ENCODE results near the gene NAV2.
A peak's percentile ranks its signal among the peaks of the same experiment; 100 is the strongest.

NAV2 gene

DNA sequence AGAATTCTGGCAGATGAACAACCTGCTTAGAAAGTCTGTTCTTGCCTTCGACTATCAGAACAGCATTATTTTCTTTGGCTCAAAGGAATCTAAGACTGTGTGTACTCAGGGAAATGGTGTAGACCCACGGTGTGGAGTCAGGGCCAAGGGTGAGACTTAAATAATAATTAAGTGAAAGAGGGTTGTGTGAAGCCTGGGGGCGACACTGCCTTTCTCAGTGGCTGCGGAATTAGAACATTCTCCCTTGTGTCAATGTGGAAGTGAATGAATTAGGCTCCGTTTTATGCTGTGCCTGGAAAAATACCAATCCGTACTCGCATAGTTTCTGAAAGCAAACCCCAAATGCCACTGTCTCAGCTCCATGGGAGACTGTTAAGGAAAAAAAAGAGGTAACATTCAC, 50.7 kb downstream of the NAV2 start:
- Mint-ChIP-seq H3K9me3 (no peaks in the 10 kb centered on the region), H3K27ac (no peak overlapping the region), H3K4me3 (no peak overlapping the region), H3K27me3 (peaks cover 10% of the 10 kb centered on the region), H3K4me1 (no peaks in the 10 kb centered on the region), H3K36me3 (ENCODE audit: low read depth) (no peaks in the 10 kb centered on the region)
- DNase-seq (no peak), ATAC-seq (no peak)

DNA sequence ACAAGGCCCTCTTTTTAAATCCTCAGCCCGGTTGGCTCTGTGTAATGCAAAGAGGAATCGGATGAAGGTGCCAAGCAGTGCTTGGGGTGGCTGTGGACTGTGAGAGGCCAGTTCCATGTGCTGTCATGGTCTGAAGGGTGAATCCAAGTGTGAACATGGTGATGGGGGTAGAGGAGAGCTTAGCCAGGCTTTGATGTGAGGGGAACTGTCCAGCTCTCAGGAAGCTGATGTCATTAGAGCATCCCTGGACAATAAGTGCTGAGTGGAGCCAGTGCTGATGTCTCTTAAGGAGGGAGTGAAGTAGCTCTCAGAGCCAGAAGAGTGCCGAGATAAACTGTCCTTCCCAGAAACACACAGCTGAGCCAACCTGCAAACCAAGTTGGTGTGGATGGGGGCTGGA, 53.6 kb downstream of the NAV2 start:
- Mint-ChIP-seq H3K9me3 (no peaks in the 10 kb centered on the region), H3K27me3 (peaks cover 10% of the 10 kb centered on the region), H3K36me3 (ENCODE audit: low read depth) (no peaks in the 10 kb centered on the region), H3K27ac (no peak overlapping the region), H3K4me3 (no peak overlapping the region), H3K4me1 (no peaks in the 10 kb centered on the region)
- ATAC-seq (no peak), DNase-seq (no peak)

DNA sequence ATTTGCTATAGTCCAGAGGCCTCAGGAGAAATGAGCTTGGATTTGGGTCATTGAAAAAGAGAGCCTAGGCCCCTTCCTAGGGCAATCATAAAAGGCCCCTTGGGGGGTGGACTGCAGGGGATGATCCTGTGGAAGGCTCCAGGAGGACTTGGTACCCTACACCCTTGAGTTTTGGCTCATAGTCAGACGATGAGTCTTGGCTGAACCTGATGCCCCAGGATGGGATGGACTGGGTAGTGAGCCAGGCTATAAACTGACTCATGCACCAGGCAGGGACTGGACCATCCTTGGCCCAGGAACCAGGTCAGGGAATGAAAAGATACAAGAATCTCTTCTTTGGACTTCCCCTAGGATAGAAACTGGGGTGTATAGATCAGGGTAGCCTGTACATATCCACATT, 54.2 kb downstream of the NAV2 start:
- no peak for ATAC-seq
- Mint-ChIP-seq H3K27me3 (peaks cover 10% of the 10 kb centered on the region), H3K4me1 (no peaks in the 10 kb centered on the region)

DNA sequence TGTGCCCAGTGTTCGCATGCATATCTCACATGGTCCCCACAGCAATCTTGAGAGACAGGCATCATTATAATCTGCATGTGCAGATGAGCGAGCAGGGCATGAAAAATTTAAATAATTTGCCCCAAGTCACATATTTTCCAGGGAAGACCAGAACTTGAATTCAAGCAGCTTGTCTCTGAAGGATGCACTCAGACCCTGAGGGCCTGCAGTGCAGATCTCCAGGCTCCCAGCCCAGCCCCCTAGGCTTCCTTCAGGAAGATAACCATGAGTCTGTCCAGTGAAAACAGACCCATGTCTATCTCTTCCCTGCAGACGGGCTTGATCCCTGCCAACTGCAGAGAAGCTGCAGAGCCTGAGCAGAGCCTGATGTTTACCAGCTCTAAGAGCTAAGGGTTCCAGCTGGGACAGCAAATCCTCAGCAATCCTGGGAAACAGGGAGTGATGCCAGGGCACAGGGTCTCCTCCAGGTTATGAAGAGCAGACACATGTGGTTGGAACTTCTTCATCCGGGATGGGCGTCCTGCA, 55.1 kb downstream of the NAV2 start:
- no peak for DNase-seq
- H3K27me3 Mint-ChIP-seq: peaks cover 13% of the 10 kb centered on the region
- H3K36me3 Mint-ChIP-seq (ENCODE audit: low read depth): no peaks in the 10 kb centered on the region
- ATAC-seq: no peak
- H3K4me1 Mint-ChIP-seq: no peaks in the 10 kb centered on the region
- no peak overlapping the region for H3K4me3 Mint-ChIP-seq
- no peaks in the 10 kb centered on the region for H3K9me3 Mint-ChIP-seq
- H3K27ac Mint-ChIP-seq: no peak overlapping the region

More for the DNA sequence above, 54.2 kb downstream of the NAV2 start:
- no peak for DNase-seq
- Mint-ChIP-seq H3K36me3 (ENCODE audit: low read depth) (no peaks in the 10 kb centered on the region), H3K4me3 (no peak overlapping the region), H3K9me3 (no peaks in the 10 kb centered on the region), H3K27ac (no peak overlapping the region)

DNA sequence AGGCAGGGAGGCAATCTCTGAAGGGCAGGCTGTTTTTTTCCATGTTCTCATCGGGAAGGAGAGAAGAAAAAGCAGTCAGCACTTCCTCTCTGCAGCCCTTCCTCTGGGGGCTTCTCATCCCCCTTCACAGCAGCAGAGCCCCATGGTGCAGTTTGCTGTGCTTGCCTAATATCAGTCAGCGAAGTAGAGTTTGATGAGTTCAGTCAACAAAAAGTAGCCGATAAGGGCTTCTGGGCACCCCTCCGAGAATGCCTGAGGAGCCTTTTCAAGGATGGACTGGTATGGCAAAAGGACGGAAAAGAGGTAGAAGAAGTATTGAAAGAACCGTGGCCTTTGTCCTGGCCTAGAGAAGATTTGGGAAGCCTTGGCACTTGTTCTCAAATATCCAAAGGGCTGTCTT, 55.6 kb downstream of the NAV2 start:
- Mint-ChIP-seq H3K36me3 (ENCODE audit: low read depth) (no peaks in the 10 kb centered on the region), H3K4me3 (no peak overlapping the region), H3K27me3 (peaks cover 13% of the 10 kb centered on the region), H3K9me3 (no peaks in the 10 kb centered on the region), H3K4me1 (no peaks in the 10 kb centered on the region), H3K27ac (no peak overlapping the region)
- DNase-seq (no peak), ATAC-seq (no peak)

DNA sequence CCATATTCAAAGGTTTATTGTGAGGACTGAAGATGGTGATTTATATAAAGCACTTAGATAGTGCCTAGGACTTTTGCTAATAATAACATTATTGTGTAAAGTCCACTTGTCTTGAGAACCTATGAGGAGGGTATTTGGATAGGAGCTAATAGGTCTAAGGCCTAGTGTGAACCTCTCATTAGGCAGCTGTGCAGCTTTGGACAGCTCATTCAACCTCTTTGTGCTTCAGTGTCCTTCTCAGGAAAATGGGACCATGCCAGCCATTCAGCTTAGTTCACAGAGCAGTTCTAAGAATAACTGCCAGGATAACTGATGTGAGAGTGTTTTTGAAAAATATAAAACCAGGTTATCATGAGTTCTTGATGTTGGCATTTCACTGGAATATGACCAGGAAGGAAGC, 56.2 kb downstream of the NAV2 start:
- Mint-ChIP-seq H3K27me3 (peaks cover 13% of the 10 kb centered on the region), H3K4me3 (no peak overlapping the region)
- DNase-seq: no peak

DNA sequence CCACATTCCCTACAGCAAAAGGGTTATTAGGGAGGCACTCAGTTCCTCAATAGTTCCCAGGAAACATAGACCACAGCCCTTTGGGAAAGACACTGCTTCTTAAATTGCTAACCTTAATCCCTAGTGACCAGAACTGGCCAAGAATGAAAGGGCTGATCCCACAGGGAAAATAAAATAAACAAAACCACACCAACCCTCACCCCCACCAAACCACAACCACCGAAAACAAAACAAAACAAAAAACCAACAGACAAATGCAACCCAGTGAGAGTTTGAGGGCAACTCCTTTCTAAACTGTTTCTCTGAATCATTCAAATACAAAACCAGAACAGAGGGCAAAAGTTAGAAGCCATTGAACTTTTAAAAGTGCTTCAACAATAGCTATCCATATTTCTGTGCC, 57.2 kb downstream of the NAV2 start:
- Mint-ChIP-seq H3K27me3 (peaks cover 12% of the 10 kb centered on the region), H3K4me3 (no peak overlapping the region), H3K9me3 (no peaks in the 10 kb centered on the region), H3K4me1 (no peaks in the 10 kb centered on the region), H3K36me3 (ENCODE audit: low read depth) (no peaks in the 10 kb centered on the region), H3K27ac (no peak overlapping the region)
- no peak for DNase-seq
- ATAC-seq: no peak

More for the DNA sequence above, 56.2 kb downstream of the NAV2 start:
- Mint-ChIP-seq H3K27ac (no peak overlapping the region), H3K4me1 (no peaks in the 10 kb centered on the region), H3K9me3 (no peaks in the 10 kb centered on the region), H3K36me3 (ENCODE audit: low read depth) (no peaks in the 10 kb centered on the region)
- no peak for ATAC-seq

DNA sequence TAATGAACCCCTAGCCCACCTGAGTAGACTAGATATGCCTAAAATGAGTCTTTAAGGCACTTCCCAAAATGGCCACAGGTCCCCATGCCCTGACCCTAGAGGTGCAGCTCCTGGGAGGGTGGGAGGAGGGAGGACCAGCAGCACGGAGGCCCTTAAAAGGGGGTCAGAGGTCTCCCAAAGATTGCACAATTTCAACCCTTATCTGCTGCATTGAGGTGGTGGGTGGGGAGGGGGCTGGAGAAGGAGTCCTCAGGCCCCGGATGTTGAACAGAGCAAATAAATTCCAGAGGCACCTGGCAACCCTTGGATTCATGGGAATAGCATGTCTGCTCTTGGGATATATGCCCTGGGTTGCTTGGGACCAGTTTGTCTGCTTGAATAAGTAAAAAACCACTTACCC, 57.6 kb downstream of the NAV2 start:
- Mint-ChIP-seq H3K27me3 (peaks cover 14% of the 10 kb centered on the region), H3K27ac (no peak overlapping the region), H3K9me3 (no peaks in the 10 kb centered on the region), H3K4me3 (no peak overlapping the region), H3K4me1 (no peaks in the 10 kb centered on the region), H3K36me3 (ENCODE audit: low read depth) (no peaks in the 10 kb centered on the region)
- no peak for DNase-seq
- ATAC-seq: no peak

DNA sequence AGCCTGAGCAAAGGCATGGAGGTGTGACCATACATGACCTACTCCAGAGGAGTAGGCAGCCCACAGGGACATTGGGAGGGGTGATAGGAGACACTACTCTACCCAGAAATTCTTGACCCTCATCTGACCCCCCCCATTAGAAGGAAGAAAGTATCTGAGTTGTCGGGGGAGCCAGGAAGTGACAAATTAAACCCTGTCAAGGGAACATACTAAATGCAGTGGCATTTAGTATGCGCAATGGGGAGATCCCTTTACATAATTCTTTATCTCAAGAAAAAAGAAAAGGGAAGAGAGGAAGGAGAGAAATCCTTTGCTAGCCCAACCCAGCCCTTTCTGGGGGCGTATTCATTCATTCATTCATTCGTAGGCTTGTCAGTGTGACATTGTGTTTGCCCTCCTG, 58.8 kb downstream of the NAV2 start:
- DNase-seq: no peak
- H3K4me1 Mint-ChIP-seq: peaks cover 2% of the 10 kb centered on the region
- ATAC-seq: no peak
- peaks cover 23% of the 10 kb centered on the region for H3K27me3 Mint-ChIP-seq
- no peaks in the 10 kb centered on the region for H3K36me3 Mint-ChIP-seq (ENCODE audit: low read depth)
- no peak overlapping the region for H3K27ac Mint-ChIP-seq
- no peaks in the 10 kb centered on the region for H3K9me3 Mint-ChIP-seq
- H3K4me3 Mint-ChIP-seq: no peak overlapping the region

DNA sequence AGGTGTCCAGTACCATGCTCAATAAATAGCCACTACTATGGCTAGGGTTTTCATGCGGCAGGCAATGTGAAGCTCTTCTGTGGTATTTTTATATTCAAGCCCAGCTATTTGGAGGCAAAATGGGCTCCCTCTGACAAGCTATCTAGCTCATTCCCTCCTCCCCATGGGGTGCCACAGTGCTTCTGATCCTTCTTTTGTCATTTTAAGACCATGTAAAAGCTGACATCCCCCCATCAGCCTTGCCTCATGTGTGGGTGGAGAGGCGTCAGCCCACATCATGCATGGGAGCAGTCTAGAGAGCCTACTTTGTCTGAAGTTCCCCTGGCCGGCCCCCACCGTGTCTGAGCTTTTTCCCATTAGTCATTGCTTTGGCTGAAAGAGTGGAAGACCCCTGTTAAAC, 59.8 kb downstream of the NAV2 start:
- Mint-ChIP-seq H3K4me1 (peaks cover 4% of the 10 kb centered on the region), H3K27me3 (peaks cover 27% of the 10 kb centered on the region), H3K9me3 (no peaks in the 10 kb centered on the region), H3K36me3 (ENCODE audit: low read depth) (no peaks in the 10 kb centered on the region), H3K27ac (no peak overlapping the region), H3K4me3 (no peak overlapping the region)
- ATAC-seq: no peak
- no peak for DNase-seq

DNA sequence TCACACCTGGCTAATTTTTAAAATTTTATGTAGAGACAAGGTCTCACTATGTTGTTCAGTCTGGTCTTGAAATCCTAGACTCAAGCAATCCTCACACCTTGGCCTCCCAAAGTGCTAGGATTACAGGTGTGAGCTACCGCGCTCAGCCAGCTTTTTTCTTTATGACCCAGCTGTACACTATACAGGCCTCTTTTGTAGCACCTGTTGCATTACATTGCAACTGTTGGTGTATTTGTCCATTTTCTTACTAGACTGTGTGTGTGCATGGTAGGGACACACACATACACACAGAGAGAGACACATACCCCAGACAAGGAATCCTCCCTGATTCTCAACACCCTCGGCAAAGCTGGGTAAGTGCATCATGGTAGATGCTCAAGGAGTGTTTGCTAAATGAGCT, 61.7 kb downstream of the NAV2 start:
- Mint-ChIP-seq H3K4me3 (no peak overlapping the region), H3K27ac (no peak overlapping the region), H3K9me3 (no peaks in the 10 kb centered on the region), H3K27me3 (peaks cover 44% of the 10 kb centered on the region), H3K36me3 (ENCODE audit: low read depth) (no peaks in the 10 kb centered on the region), H3K4me1 (peaks cover 10% of the 10 kb centered on the region)
- DNase-seq: no peak
- no peak for ATAC-seq

DNA sequence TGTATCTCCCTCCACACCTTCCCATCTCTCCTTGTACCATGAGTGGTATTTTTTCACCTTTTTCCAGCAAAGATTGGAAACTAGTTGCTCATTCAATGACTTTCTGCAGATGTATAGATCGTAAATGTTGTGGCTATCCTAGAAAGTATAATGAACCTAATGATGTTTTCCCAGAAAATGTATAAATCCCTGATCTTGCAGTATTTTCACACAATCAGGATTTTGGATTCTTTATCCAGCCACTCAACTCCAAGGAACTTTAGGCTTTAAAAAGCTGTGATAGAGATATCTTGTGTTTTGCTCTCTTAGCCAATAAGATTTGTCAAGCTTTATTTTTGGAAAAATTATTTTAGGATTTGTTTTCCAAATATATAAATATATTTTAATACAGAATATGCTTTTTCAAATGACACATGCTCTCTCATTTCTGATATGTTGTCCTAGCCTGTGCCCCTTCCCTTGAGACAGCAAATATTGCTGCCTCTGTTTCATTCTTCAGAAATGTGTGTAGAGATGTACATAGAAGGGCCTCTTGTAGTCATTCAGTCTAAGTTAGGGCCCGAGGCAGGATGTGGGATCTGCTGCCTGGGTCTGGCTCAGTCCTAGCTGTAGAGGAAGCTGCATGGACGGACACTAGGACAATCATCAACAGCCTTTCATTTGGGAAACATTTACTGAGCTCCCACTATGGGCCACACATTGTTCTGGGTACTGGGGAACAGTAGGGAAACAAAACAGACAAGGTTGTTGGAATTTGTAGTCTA, 62.4 kb downstream of the NAV2 start:
- H3K4me1 Mint-ChIP-seq: peaks cover 10% of the 10 kb centered on the region
- H3K36me3 Mint-ChIP-seq (ENCODE audit: low read depth): no peaks in the 10 kb centered on the region
- DNase-seq (no peak), ATAC-seq (no peak)
- H3K27ac Mint-ChIP-seq: no peak overlapping the region
- no peaks in the 10 kb centered on the region for H3K9me3 Mint-ChIP-seq
- peaks cover 50% of the 10 kb centered on the region for H3K27me3 Mint-ChIP-seq
- no peak overlapping the region for H3K4me3 Mint-ChIP-seq

DNA sequence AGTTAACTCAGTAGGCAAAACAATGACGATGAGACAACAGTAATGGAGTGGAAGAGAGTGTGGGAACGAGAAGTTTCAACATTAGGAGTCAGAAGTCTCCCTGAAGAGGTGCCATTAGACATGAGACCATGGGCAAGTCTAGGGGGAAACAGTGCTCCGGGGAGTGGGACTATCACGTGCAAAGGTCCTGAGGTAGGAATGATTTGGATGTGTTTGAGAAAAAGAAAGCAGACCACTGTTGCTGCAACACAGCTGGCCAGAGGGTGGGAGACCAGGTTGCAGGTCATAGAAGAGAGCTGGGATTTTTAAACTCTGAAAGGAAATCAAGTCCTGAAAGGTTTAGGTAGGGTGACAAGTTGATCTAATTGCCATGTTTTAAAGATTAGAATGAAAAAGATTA, 63.0 kb downstream of the NAV2 start:
- Mint-ChIP-seq H3K27ac (no peak overlapping the region), H3K4me1 (peaks cover 10% of the 10 kb centered on the region), H3K27me3 (peaks cover 50% of the 10 kb centered on the region), H3K9me3 (no peaks in the 10 kb centered on the region), H3K4me3 (no peak overlapping the region), H3K36me3 (ENCODE audit: low read depth) (no peaks in the 10 kb centered on the region)
- DNase-seq (no peak), ATAC-seq (no peak)

DNA sequence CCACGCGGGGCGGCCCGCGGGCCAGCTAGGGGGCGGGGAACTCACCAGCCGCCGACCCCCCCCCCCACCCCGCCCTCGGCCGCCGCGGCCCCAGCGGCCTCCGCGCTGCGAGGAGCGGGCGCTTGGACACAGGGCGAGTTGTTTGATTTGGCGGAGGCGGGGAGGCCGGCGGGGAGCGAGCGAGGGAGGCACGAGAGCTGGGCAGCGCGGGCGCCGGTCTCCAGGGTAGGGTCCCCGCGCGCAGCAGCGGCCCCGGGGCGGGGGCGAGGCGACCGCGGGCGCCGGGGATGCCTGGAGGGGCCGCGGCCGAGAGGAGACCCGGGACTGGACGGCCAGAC, 64.4 kb downstream of the NAV2 start:
- Mint-ChIP-seq H3K27me3 (peaks cover 50% of the 10 kb centered on the region), H3K4me3 (peak overlapping the region; percentile 66), H3K9me3 (no peaks in the 10 kb centered on the region), H3K27ac (no peak overlapping the region), H3K36me3 (ENCODE audit: low read depth) (no peaks in the 10 kb centered on the region), H3K4me1 (peaks cover 10% of the 10 kb centered on the region)
- DNase-seq (no peak), ATAC-seq (no peak)

DNA sequence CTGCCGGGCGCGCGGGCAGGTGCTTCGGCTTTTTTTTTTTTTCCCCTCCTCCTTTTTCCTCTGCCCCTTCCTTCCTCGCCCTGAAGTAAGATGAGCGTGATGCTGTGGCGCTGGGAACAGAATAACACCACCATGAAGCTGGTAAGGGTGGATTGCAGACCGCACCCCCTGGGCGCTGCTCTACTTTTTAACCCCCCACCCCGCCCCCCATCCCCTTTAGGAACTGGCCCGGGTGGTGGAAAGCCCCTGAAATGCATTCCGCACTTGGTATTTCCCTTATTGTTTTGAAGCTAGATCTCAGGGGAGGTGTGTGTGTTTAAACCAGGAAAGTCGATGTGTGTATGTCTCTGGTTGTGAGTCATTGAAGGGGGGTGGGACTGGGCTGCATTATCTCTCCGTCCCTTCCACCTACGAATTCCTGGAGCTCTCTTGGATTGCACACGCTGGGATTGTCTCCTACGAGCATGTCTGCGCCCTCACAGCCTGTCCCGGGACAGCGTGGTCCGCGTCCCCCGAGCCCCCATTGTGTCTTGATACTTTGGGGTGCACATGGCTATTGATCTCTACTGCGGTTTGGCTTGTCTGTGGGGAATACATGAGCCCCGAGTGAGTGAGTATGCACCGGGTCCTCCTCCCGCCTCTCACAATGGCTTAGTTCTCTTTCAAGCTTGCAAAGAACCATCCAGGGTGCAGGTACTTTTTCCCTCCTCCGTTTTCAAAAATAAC, 64.9 kb downstream of the NAV2 start:
- DNase-seq (peak; percentile 7), ATAC-seq (peak; percentile 74)
- no peaks in the 10 kb centered on the region for H3K36me3 Mint-ChIP-seq (ENCODE audit: low read depth)
- H3K4me3 Mint-ChIP-seq: peak overlapping the region; percentile 66
- peak overlapping the region; percentile 26 for H3K27ac Mint-ChIP-seq
- no peaks in the 10 kb centered on the region for H3K9me3 Mint-ChIP-seq
- peaks cover 10% of the 10 kb centered on the region for H3K4me1 Mint-ChIP-seq
- peaks cover 49% of the 10 kb centered on the region for H3K27me3 Mint-ChIP-seq

All from activated naive CD8-positive, alpha-beta T cell treated with anti-CD3 and anti-CD28 coated beads, Interleukin-2, amount 50 U/mL, for 24 hours (primary cell).